ENCODE results near the gene ASPN.

The ASPN gene

GRCh38 chr9:92503156-92503555, 20.9 kb upstream of the ASPN start:
- DNase-seq, result no peak

- no peak for DNase-seq
Measured at GRCh38 chr9:92501671-92502393, 19.5 kb upstream of the ASPN start.

GRCh38 chr9:92500725-92501124, 18.4 kb upstream of the ASPN start:
- no peak for DNase-seq

DNA sequence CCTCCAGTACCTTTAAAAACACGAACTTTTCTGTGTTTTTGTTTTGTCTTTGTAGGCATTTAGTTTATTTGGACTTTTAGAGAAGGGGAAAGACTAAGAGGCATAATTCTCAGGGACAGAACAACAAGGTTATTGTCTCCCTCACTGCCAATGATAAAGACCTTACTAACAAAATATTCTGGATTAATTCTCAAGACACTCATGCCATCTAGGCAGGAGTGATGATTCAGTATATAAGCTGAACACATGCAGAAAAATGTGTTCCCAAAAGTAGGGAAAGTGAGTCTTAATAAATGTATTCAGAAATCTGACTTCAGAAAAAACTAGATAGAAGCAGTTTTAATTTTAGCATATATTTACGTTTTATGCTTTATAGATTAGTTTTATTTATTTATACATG, 17.4 kb upstream of the ASPN start:
- DNase-seq, result no peak

DNA sequence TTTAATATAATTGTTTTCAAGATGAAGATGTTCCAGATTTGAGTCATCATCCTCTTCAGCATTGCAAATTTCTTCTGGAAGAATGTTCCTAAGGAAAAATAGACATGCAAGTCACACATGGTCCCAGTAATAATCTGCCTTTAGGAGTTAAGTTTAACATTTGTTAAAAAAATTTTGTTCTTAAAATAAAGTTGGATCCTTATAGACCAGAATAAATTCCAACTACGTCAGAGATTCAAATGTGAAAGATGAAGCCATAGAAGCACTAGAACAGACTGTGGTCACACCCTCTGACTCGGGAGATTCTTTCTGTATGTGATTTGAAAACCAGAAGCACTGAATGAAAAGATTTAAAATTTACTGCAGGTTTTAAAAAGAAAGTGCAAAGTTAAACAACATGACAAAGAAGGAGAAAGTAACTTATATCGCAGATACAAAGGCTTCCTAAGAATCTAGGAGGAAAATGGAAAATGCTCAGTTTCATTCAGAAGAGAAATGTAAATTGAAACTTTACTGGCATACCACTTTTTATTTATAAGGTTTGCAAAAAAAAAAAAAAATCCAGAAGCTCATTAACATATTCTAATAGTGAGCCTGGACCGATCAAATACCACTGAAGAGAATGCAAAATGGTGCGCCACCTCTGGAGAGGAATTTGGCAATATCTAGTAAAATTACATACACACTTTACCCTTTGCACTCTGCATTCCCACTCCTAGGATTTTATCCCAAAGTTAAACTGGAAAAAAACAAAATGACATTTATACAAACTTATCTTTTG, 14.3 kb upstream of the ASPN start:
- no peak for DNase-seq

DNA sequence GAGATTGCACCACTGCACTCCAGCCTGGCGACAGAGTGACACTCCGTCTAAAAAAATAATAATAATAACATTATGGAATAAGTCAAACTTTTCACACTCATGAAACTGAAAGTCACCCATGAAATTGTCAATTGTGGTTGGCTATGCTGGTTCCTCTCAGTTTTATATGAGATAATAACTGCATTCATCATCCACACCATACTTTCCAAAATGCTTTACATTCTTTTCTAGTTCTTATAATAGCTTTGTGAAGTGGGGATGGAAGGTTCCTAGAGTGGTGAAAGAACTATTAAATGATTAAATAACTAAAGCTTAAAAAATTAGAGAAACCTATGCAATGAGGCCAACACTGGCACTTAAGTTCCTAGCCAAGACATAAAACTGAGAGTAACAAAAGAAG, 12.6 kb upstream of the ASPN start:
- no peak for DNase-seq

DNA sequence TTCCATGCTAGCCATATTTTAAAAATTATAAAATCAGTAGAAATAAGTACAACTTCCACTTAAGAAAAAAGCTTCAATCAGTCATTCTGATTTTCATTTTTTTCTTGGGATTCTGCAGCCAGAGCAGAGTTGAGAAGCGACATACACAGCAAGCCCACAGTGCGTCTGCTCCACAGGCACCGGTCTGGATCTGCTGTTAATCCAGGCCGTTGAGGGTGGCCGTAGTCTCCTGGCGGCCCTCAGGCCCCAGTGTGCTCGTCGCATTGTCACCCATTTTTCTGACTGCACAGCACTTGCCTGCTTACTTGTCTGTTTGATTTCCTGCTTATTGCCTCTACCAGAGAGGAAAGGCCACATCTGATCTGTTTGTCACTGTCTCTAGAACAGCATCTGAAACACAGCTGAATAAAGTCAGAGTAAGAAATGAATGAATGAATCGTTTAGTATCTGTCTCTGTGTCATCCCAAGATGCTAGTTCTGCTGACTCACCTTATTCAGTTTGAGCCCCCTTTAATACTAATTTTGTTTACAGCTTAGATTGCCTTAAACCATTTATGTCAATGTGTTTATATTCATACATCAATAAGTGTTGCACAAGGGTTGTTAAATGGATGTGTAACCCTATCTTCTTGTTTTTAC, 11.6 kb upstream of the ASPN start:
- no peak for DNase-seq

- DNase-seq, result no peak
Measured at GRCh38 chr9:92492781-92493401, 10.6 kb upstream of the ASPN start.

DNA sequence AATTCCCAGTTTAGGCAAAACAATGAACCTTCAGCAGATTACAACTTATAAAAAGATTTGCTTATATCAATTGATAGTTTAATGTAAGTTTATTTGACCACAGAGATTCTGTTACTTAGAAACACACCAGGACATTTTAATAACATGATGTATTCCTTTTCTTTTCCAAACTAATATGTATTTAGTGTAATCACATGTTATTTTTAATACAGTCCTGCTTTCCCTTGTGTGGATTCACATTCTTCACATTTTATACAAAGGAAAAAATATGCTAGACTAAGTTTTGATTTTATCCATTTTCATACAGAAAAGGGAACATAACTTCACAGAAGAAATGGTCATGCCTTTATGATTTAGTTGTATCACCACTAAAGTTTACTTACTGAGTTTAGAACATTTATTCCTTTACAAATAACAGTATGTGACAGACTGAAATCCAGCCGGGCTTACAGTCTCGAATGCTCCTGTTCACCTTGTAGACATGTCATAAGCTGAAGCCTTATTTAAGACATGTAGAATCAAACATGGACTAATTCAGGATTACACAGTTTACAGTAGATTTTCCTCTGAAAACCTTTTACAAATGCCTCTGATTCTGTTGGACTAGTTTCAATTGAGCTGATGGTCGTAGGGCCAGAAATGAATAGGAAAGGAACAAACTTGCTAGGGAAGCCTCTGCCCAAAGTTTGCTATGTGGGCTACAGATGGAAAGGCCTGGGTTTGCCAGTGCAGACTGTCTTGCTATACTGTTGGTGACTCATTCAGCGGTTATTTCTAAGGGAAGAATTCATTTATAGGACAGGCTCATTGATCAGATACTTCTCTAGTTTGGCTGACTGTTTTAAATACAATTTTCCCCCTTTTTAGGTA, 6.6 kb upstream of the ASPN start:
- DNase-seq, result no peak

DNA sequence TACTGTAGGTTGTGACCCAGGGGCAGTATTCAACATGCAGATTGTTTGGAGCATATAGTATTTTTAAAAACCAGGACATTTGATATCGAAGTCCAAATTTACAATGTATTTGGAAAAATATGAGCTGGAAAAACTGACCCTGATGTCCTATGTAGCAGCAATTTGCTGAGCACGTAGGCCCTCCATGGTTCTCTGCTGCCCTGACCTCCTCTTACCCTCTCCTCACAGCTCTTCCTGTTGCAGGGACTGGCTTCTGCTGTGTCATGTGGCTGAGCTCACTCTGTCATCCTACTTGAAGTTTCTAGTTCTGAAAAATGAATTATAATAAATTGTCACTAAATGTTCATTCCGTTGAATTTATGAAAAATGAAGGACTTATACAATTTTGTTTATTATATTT, 4.1 kb upstream of the ASPN start:
- DNase-seq, result no peak

DNA sequence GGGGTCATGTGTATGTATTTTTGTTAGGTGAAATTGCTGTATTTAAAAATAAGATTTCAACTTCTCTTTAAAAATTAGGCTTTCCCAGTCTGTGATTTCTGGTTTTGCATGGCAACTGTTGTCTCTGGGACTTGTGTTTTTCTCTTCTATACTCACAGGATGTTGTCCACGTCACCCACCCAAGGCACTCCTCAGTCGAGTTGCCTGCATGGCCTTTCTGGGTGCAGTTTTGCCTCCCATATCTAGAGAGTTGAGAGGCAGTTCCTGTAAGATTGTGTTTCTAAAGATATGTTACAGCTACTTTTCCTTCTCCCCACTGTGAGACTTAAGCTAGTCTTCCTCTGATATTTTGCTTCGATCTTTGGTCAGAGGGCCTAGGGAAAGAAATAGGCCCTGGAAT, 2.3 kb upstream of the ASPN start:
- no peak for DNase-seq

GRCh38 chr9:92483627-92484545, 1.6 kb upstream of the ASPN start:
- no peak for DNase-seq

- DNase-seq, result no peak
Measured at GRCh38 chr9:92482805-92483204, 499 bp upstream of the ASPN start.

- DNase-seq, result no peak
Measured at GRCh38 chr9:92480986-92481633, 1.2 kb downstream of the ASPN start.

DNA sequence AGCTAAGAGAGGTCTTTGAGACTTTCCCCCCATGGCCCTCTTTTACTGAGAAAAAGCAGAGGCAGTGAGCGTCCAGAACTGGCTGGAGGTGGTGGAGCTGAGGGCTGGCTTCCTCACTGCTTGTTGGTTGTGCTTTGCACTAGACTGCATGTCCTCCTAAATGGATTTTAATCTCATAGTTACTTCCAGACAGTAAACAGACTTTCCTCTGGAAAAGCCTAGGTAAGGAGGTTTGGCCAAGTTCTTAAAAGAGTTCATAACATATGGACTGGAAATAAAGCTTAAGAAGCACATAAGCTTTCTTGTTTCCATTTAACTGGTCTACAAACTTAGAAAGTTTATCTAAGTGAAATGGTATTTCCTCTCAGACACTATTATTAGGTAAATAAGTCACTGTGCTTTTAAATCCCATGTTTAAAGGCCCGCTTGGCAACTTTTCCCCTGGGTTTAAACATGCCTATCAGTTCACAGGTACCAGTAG, 2.0 kb downstream of the ASPN start:
- no peak for DNase-seq

DNA sequence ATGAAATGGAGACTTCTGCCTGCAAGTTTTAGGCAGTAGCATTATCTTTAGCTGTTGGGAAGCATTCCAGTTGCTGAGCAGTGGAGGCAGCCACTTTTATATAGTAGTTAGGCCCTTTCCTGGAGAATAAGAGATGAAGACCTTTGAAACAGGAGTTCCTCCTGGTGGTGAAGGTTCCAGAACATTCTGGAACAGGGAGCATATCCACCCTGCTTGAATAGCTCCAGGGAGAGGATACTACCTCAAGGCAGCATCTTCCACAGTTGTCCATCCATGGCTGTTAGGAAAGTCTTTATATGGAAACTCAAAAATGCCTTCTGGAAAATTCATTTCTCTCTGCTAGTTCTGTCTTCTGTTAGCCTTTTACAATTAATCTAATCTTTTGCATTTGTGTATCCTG, 3.0 kb downstream of the ASPN start:
- DNase-seq, result no peak

GRCh38 chr9:92478783-92479182, 3.5 kb downstream of the ASPN start:
- DNase-seq, result no peak

DNA sequence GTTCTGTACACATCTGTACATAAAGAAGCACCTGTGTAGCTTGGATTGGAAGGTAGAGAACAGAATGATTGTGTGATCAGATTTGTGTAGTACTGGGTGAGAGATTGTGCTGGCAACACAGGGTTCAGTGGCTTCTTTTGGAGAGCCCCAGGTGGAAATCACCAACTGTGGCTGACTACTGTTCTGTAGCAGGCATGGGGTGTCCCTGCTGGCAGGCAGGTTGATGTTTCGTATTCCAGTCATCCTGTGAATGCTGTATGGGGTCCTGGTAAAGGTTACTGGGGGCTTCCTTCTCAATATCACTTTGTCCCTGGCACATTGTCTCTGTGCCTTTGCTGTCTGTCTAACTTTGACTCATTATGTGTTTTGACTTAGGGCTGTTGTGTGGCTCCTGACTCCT, 5.3 kb downstream of the ASPN start:
- DNase-seq, result no peak

DNA sequence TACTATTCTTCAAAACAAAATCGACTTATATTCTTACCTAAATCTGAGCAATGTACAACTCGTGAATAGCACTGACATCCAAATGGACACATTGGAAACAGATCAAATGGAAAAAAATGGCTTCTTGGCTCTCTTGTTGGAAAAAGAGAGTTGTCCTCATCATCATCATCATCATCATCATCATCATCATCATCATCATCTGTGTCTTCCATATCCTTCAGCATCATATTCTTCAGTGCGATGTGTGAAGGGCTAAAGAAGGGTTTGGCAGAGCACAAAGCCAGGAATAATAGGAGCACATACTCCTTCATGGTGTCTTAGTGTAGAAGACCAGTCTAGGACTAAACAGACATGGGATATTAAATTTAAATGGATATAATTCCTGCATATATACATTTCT, 7.7 kb downstream of the ASPN start:
- DNase-seq, result no peak

DNA sequence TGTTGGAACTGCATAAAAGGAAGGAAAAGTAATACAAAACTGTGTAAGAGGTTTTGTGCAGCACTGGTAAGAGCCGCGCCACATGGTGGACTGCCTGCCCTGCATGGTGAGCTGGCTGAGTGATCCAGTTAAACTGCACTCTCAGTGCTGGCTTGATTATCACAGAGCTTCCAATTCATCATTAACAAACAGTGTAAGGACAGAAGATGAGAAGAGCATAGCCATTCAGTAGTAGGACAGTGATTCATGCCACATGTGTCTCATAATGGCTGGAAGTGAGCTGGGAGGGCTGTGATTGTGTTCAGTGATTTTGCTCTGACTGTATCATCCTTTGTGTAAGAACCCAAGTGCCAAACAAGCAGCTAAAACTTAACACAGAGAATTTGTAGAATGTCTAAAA, 14.1 kb downstream of the ASPN start:
- DNase-seq, result no peak

DNA sequence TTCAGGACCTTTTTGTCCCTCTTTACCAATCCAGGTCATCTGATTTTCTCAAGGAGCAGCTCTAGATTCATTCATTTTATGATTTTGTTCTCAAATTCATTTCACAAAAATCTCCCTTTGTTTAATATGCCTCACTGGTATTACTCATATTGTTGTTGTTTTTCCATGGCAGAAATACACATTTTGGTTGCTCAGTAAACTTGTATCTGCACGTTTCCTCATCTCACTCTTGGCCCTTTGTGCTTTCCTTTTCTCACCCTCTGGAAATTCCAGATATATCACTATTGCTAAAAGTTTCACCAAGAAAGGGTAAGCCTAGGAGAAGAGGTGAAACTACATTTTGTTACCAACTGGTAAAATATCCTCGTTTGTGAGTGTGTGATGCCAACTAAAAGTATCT, 14.8 kb downstream of the ASPN start:
- DNase-seq, result no peak
